IMR-90 (cell line): Measurements from ENCODE around the gene COG8. TPM values are rescaled to one million over a fixed set of nuclear protein-coding genes. Genes with fewer than 3 reads are reported as not detected.

Experiments
- ATAC-seq: fragments of 200-7000 bp; cut with Tn5 transposase; 2 replicates; pipeline ENCODE4 v1.9.1; 2020; ENCODE audit warnings: low read depth, mild to moderate bottlenecking, moderate library complexity
- BruUV-seq: library from RNA; stranded (reverse); fragments of 400-500 nt; replicated peaks from 2 replicates; lab custom pipeline; 2021; lab: Mats Ljungman, UMichigan
- CTCF ChIA-PET: fragments of 300-600 bp; formaldehyde crosslinking; extraction: SDS; loops from one replicate; lab custom pipeline; 2021; ENCODE audit warnings: antibody characterized with exemption; lab: Yijun Ruan, JAX
- POLR2A ChIA-PET: fragments of 300-600 bp; sonication (Branson Sonifier 250); formaldehyde crosslinking; loops from one replicate; lab custom pipeline; 2022; ENCODE audit warnings: antibody characterized with exemption; ENCODE audit not compliant: unreplicated experiment; lab: Charles Lee
- DNase-seq: peaks from one replicate; pipeline ENCODE4 v3.0.0; 2013
- H2AFZ ChIP-seq: replicated peaks from 2 replicates; pipeline ENCODE3; 2013; ENCODE audit warnings: low read length, mild to moderate bottlenecking; ENCODE audit not compliant: poor library complexity
- H2AK5ac ChIP-seq: 2 replicates; pipeline ENCODE4 v1.6.1; 2013; ENCODE audit warnings: low read depth, low read length, inconsistent platforms
- H2AK9ac ChIP-seq: replicated peaks from 2 replicates; pipeline ENCODE3; 2013; ENCODE audit warnings: mild to moderate bottlenecking, low read depth, low read length, moderate library complexity; ENCODE audit not compliant: poor library complexity
- H2BK120ac ChIP-seq: 2 replicates; pipeline ENCODE4 v1.6.1; 2013; ENCODE audit warnings: low read depth, low read length, inconsistent platforms
- H2BK15ac ChIP-seq: 3 replicates; pipeline ENCODE4 v1.6.1; 2013; ENCODE audit warnings: low read depth, low read length, inconsistent platforms
- H2BK20ac ChIP-seq: 2 replicates; pipeline ENCODE4 v1.6.1; 2013; ENCODE audit warnings: low read depth, mild to moderate bottlenecking, inconsistent platforms, low read length, moderate library complexity
- H2BK5ac ChIP-seq: 2 replicates; pipeline ENCODE4 v1.6.1; 2013; ENCODE audit warnings: mild to moderate bottlenecking, low read depth, low read length, inconsistent platforms; ENCODE audit not compliant: poor library complexity, severe bottlenecking
- H3K14ac ChIP-seq: replicated peaks from 2 replicates; pipeline ENCODE4 v1.6.1; 2013; ENCODE audit warnings: low read depth, low read length, inconsistent platforms
- H3K18ac ChIP-seq: 2 replicates; pipeline ENCODE4 v1.6.1; 2013; ENCODE audit warnings: low read depth, low read length, control low read depth
- H3K23ac ChIP-seq: 2 replicates; pipeline ENCODE4 v1.6.1; 2013; ENCODE audit warnings: low read depth, low read length, inconsistent platforms
- H3K27ac ChIP-seq: 2 replicates; pipeline ENCODE4 v1.5.1; 2013; ENCODE audit warnings: mild to moderate bottlenecking, control low read depth, low read length; ENCODE audit not compliant: insufficient read depth
- H3K27me3 ChIP-seq: 2 replicates; pipeline ENCODE4 v1.6.1; 2013; ENCODE audit warnings: low read length; ENCODE audit not compliant: control insufficient read depth, insufficient read depth
- H3K36me3 ChIP-seq: 2 replicates; pipeline ENCODE4 v1.6.1; 2013; ENCODE audit warnings: low read length, mixed read lengths; ENCODE audit not compliant: control insufficient read depth, insufficient read depth
- H3K4ac ChIP-seq: 2 replicates; pipeline ENCODE4 v1.6.1; 2013; ENCODE audit warnings: low read depth, low read length, inconsistent platforms
- H3K4me1 ChIP-seq: 2 replicates; pipeline ENCODE4 v1.6.1; 2013; ENCODE audit warnings: low read length, mixed read lengths; ENCODE audit not compliant: control insufficient read depth, insufficient read depth
- H3K4me2 ChIP-seq: 2 replicates; pipeline ENCODE4 v1.6.1; 2013; ENCODE audit warnings: low read depth, mild to moderate bottlenecking, control low read depth, low read length, moderate library complexity
- H3K4me3 ChIP-seq: 2 replicates; pipeline ENCODE4 v1.5.1; 2013; ENCODE audit warnings: low read depth, mild to moderate bottlenecking, control low read depth, low read length, moderate library complexity; ENCODE audit not compliant: insufficient read depth
- H3K56ac ChIP-seq: 2 replicates; pipeline ENCODE4 v1.6.1; 2013; ENCODE audit warnings: low read length, inconsistent platforms; ENCODE audit not compliant: insufficient read depth; ENCODE audit errors: extremely low read depth
- H3K79me1 ChIP-seq, 2 experiments: 2 replicates each; pipeline ENCODE4 v1.6.1; 2013; ENCODE audit warnings: low read length in 2 of 2, inconsistent platforms in 1 of 2, low read depth in 1 of 2
- H3K9ac ChIP-seq: 2 replicates; pipeline ENCODE4 v1.6.1; 2013; ENCODE audit warnings: low read depth, low read length, control low read depth
- H3K9me1 ChIP-seq: 2 replicates; pipeline ENCODE4 v1.6.1; 2013; ENCODE audit warnings: low read length, inconsistent platforms; ENCODE audit not compliant: insufficient read depth
- H3K9me3 ChIP-seq: 2 replicates; pipeline ENCODE4 v1.6.1; 2013; ENCODE audit warnings: low read length; ENCODE audit not compliant: control insufficient read depth, insufficient read depth
- H4K20me1 ChIP-seq: 2 replicates; pipeline ENCODE4 v1.6.1; 2013; ENCODE audit warnings: low read length, inconsistent platforms; ENCODE audit not compliant: insufficient read depth
- H4K5ac ChIP-seq: 2 replicates; pipeline ENCODE4 v1.6.1; 2013; ENCODE audit warnings: mild to moderate bottlenecking, low read depth, low read length, control low read depth
- H4K8ac ChIP-seq, 2 experiments: 2 replicates each; pipeline ENCODE4 v1.6.1; 2013; ENCODE audit warnings: low read depth in 2 of 2, low read length in 2 of 2, control low read depth in 1 of 2, inconsistent platforms in 1 of 2
- H4K91ac ChIP-seq: 2 replicates; pipeline ENCODE4 v1.6.1; 2013; ENCODE audit warnings: low read depth, low read length, inconsistent platforms; ENCODE audit not compliant: insufficient read depth
- BHLHE40 ChIP-seq: fragments of 150-350 bp; IDR thresholded peaks from 2 replicates; pipeline ENCODE4 v1.6.1; 2016; ENCODE audit warnings: mild to moderate bottlenecking, low read depth, low read length
- CEBPB ChIP-seq: IDR thresholded peaks from 2 replicates; pipeline ENCODE4 v1.6.1; 2012; ENCODE audit warnings: low read depth, low read length, improper control_type of control experiment
- CHD1 ChIP-seq: IDR thresholded peaks from 2 replicates; pipeline ENCODE4 v1.6.1; 2012; ENCODE audit warnings: low read depth, low read length, improper control_type of control experiment
- FOS ChIP-seq: fragments of 150-350 bp; IDR thresholded peaks from 2 replicates; pipeline ENCODE4 v1.6.1; 2016; ENCODE audit warnings: low read depth, low read length
- MAFK ChIP-seq: IDR thresholded peaks from 2 replicates; pipeline ENCODE4 v1.6.1; 2012; ENCODE audit warnings: low read depth, low read length, improper control_type of control experiment
- MAZ ChIP-seq: IDR thresholded peaks from 2 replicates; pipeline ENCODE4 v1.6.1; 2012; ENCODE audit warnings: low read depth, mild to moderate bottlenecking, low read length, improper control_type of control experiment, moderate library complexity, borderline replicate concordance
- NFE2L2 ChIP-seq: fragments of 150-350 bp; IDR thresholded peaks from 2 replicates; pipeline ENCODE4 v1.6.1; 2016; ENCODE audit warnings: low read depth, mild to moderate bottlenecking, low read length
- POLR2A ChIP-seq: IDR thresholded peaks from 2 replicates; pipeline ENCODE4 v1.6.1; 2012; ENCODE audit warnings: mild to moderate bottlenecking, low read depth, low read length
- RAD21 ChIP-seq: IDR thresholded peaks from 2 replicates; pipeline ENCODE4 v1.6.1; 2012; ENCODE audit warnings: low read length, improper control_type of control experiment
- RCOR1 ChIP-seq: IDR thresholded peaks from 2 replicates; pipeline ENCODE4 v1.6.1; 2012; ENCODE audit warnings: mild to moderate bottlenecking, low read length, improper control_type of control experiment; ENCODE audit not compliant: insufficient replicate concordance
- RFX5 ChIP-seq: IDR thresholded peaks from 2 replicates; pipeline ENCODE4 v1.8.0; 2012; ENCODE audit warnings: low read depth, mild to moderate bottlenecking, low read length, moderate library complexity
- SMC3 ChIP-seq: fragments of 150-350 bp; IDR thresholded peaks from 2 replicates; pipeline ENCODE4 v1.6.1; 2016; ENCODE audit warnings: low read depth, mild to moderate bottlenecking, antibody characterized with exemption, low read length, moderate library complexity
- WGBS, 2 experiments: methylation state at CpG; one replicate each; pipeline versions ENCODE4 v1.1.5 to v1.1.7; 2013; ENCODE audit warnings: missing lambda C conversion rate in 2 of 2; ENCODE audit not compliant: insufficient read length in 1 of 2; ENCODE audit errors: extremely low coverage in 2 of 2; 5-methylcytosine and 5-hydroxymethylcytosine counted together
- dilution Hi-C: fragments of 300-500 bp; cut with HindIII; formaldehyde crosslinking; loops from one replicate; pipeline ENCODE4 v1.14.3; 2018; ENCODE audit warnings: low sequenced_read_pairs; ENCODE audit not compliant: unreplicated experiment
- in situ Hi-C: fragments of 300-500 bp; cut with MboI; formaldehyde crosslinking; loops from 3 replicates; pipeline ENCODE4 v1.14.3; 2019; ENCODE audit warnings: low sequenced_read_pairs, inconsistent platforms, mixed read lengths
- intact Hi-C: fragments of 100-400 bp; cut with micrococcal nuclease; formaldehyde crosslinking; loops from 2 replicates; pipeline ENCODE4 v1.10.0; 2022
- polyA plus RNA-seq, 3 experiments: library from polyadenylated mRNA; depleted of rRNA; stranded (reverse); fragments of >200 nt; gene quantifications; 2 replicates each; pipeline ENCODE4 v1.2.3, GENCODE V29; 2012; ENCODE audit warnings: low replicate concordance in 1 of 3
- total RNA-seq: library from RNA; depleted of rRNA; stranded (reverse); fragments of >200 nt; gene quantifications from 2 replicates; pipeline ENCODE4 v1.2.3, GENCODE V29; 2012
- TF ChIP-seq, protein P1 (sequence below): fragments of 150-350 bp; IDR thresholded peaks from 2 replicates; pipeline ENCODE4 v1.6.1; 2016; ENCODE audit warnings: low read depth, mild to moderate bottlenecking, low read length, moderate library complexity, borderline replicate concordance
- TF ChIP-seq, protein P2 (sequence below): fragments of 150-350 bp; IDR thresholded peaks from 2 replicates; pipeline ENCODE4 v1.6.1; 2017; ENCODE audit warnings: mild to moderate bottlenecking, antibody characterized with exemption, low read length, low read depth
- TF ChIP-seq, protein P3 (sequence below): conservative IDR thresholded peaks from 2 replicates; pipeline ENCODE4 v1.5.1; 2012; ENCODE audit warnings: mild to moderate bottlenecking, low read depth, low read length, improper control_type of control experiment

The COG8 gene
- total and polyA plus RNA-seq, 2 of the 4 experiments (the other 2 are of a cell fraction), result 23.4 to 26.2 TPM

DNA sequence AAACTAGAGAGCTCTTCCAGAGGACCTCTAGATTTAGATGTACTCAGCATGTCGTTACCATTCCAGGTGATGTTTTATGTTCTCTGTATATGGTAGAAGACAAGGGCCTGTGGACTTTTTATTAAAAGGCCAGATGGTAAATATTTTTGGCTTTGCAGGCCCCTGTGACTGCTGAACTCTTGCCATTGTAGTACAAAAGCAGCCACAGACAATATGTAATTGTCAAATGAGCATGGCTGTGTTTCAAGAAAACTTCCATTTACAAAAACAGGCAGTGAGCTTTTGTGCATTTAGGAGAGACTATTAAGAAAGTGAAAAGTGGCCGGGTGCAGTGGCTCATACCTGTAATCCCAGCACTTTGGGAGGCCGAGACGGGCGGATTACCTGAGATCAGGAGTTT is 4.8 kb upstream of the COG8 start:
- no peak overlapping the region for H3K23ac ChIP-seq
- no peak overlapping the region for H2BK5ac ChIP-seq
- H3K36me3 ChIP-seq, result peaks cover 12% of the 10 kb centered on the region
- no peaks in the 10 kb centered on the region for H3K27me3 ChIP-seq
- H2BK120ac ChIP-seq, result no peak overlapping the region
- no peaks in the 10 kb centered on the region for H3K9me1 ChIP-seq
- H2AFZ ChIP-seq, result no peak overlapping the region
- H3K4me2 ChIP-seq, result no peak overlapping the region
- no peak for DNase-seq
- H3K56ac ChIP-seq, result no peak overlapping the region
- intact Hi-C loops (no loop called here), dilution Hi-C loops (no loop called here), in situ Hi-C loops (no loop called here)
- TF ChIP-seq RAD21 (no peak), CHD1 (no peak), BHLHE40 (no peak), NFE2L2 (no peak), RFX5 (no peak), MAZ (no peak), CEBPB (no peak), SMC3 (no peak), POLR2A (no peak), RCOR1 (no peak), FOS (no peak), MAFK (no peak)
- TF ChIP-seq, protein P1, sequence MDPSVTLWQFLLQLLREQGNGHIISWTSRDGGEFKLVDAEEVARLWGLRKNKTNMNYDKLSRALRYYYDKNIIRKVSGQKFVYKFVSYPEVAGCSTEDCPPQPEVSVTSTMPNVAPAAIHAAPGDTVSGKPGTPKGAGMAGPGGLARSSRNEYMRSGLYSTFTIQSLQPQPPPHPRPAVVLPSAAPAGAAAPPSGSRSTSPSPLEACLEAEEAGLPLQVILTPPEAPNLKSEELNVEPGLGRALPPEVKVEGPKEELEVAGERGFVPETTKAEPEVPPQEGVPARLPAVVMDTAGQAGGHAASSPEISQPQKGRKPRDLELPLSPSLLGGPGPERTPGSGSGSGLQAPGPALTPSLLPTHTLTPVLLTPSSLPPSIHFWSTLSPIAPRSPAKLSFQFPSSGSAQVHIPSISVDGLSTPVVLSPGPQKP, result no peak
- TF ChIP-seq, protein P2, sequence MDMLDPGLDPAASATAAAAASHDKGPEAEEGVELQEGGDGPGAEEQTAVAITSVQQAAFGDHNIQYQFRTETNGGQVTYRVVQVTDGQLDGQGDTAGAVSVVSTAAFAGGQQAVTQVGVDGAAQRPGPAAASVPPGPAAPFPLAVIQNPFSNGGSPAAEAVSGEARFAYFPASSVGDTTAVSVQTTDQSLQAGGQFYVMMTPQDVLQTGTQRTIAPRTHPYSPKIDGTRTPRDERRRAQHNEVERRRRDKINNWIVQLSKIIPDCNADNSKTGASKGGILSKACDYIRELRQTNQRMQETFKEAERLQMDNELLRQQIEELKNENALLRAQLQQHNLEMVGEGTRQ, result no peak
- TF ChIP-seq, protein P3, sequence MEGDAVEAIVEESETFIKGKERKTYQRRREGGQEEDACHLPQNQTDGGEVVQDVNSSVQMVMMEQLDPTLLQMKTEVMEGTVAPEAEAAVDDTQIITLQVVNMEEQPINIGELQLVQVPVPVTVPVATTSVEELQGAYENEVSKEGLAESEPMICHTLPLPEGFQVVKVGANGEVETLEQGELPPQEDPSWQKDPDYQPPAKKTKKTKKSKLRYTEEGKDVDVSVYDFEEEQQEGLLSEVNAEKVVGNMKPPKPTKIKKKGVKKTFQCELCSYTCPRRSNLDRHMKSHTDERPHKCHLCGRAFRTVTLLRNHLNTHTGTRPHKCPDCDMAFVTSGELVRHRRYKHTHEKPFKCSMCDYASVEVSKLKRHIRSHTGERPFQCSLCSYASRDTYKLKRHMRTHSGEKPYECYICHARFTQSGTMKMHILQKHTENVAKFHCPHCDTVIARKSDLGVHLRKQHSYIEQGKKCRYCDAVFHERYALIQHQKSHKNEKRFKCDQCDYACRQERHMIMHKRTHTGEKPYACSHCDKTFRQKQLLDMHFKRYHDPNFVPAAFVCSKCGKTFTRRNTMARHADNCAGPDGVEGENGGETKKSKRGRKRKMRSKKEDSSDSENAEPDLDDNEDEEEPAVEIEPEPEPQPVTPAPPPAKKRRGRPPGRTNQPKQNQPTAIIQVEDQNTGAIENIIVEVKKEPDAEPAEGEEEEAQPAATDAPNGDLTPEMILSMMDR, result no peak
- H2BK20ac ChIP-seq, result no peak overlapping the region
- H4K8ac ChIP-seq, result no peak overlapping the region
- no peak overlapping the region for H2AK9ac ChIP-seq
- no peak overlapping the region for H3K9ac ChIP-seq
- ATAC-seq, result no peak
- 0 out of 2 replicates have a peak, but pooled peaks cover 1% of the 10 kb centered on the region for H3K4me1 ChIP-seq
- no peak overlapping the region for H3K14ac ChIP-seq
- no peak overlapping the region for H3K27ac ChIP-seq
- no peak overlapping the region for H2BK15ac ChIP-seq
- no peak overlapping the region for H4K5ac ChIP-seq
- peaks cover 6 to 20% of the 10 kb centered on the region in 2 experiments for H3K79me1 ChIP-seq
- H2AK5ac ChIP-seq, result no peak overlapping the region
- H4K91ac ChIP-seq, result no peak overlapping the region
- H3K4me3 ChIP-seq, result no peak overlapping the region
- no peaks in the 10 kb centered on the region for H4K20me1 ChIP-seq
- H3K9me3 ChIP-seq, result no peaks in the 10 kb centered on the region
- WGBS, 2 experiments, result no CpG with 5 or more reads among the region's 5 CpGs
- ChIA-PET CTCF (no interaction called here), POLR2A (no interaction called here)
- no peak overlapping the region for H3K18ac ChIP-seq
- no peak overlapping the region for H3K4ac ChIP-seq
- BruUV-seq, result no TSS peak
